MV-4-11 (cell line): ENCODE measurements around the gene TTF1.
A peak's percentile ranks its signal among the peaks of the same experiment; 100 is the strongest.

Source experiments
- DNase-seq: peaks from one replicate; lab custom pipeline; 2025; lab: John Stamatoyannopoulos, UW

Gene TTF1

GRCh38 chr9:132406554-132407122 lies at the start of gene TTF1:
Gene TTF1 (minus strand): TSS chr9:132406840. CDS start chr9:132402821, 4,019 bp downstream.
- DNase-seq: peak; percentile 90

- no peak for DNase-seq
These were observed 49.6 kb upstream of the TTF1 start for GRCh38 chr9:132456241-132456640.

- no peak for DNase-seq
These were observed 44.6 kb upstream of the TTF1 start for GRCh38 chr9:132451276-132451675.

- no peak for DNase-seq
These were observed 41.3 kb upstream of the TTF1 start for GRCh38 chr9:132447902-132448301.

- DNase-seq: no peak
These were observed 40.7 kb upstream of the TTF1 start for GRCh38 chr9:132447346-132447745.

GRCh38 chr9:132446887-132447286 lies 40.2 kb upstream of the TTF1 start:
- DNase-seq: no peak

- no peak for DNase-seq
These were observed 37.4 kb upstream of the TTF1 start for GRCh38 chr9:132443951-132444607.

GRCh38 chr9:132441404-132441803 lies 34.8 kb upstream of the TTF1 start:
- DNase-seq: no peak

- no peak for DNase-seq
These were observed 34.1 kb upstream of the TTF1 start for GRCh38 chr9:132440735-132441134.

- no peak for DNase-seq
These were observed 32.5 kb upstream of the TTF1 start for GRCh38 chr9:132439153-132439552.

- DNase-seq: no peak
These were observed 28.2 kb upstream of the TTF1 start for GRCh38 chr9:132434881-132435280.

GRCh38 chr9:132430998-132431397 lies 24.4 kb upstream of the TTF1 start:
- DNase-seq: no peak

GRCh38 chr9:132426639-132427414 lies 20.2 kb upstream of the TTF1 start:
- no peak for DNase-seq

GRCh38 chr9:132425675-132426062 lies 19.0 kb upstream of the TTF1 start:
- no peak for DNase-seq

GRCh38 chr9:132424857-132425674 lies 18.4 kb upstream of the TTF1 start:
- DNase-seq: no peak

GRCh38 chr9:132423503-132423902 lies 16.9 kb upstream of the TTF1 start:
- DNase-seq: no peak

- DNase-seq: no peak
These were observed 15.9 kb upstream of the TTF1 start for GRCh38 chr9:132422574-132422973.

GRCh38 chr9:132418726-132419363 lies 12.2 kb upstream of the TTF1 start:
- no peak for DNase-seq

- no peak for DNase-seq
These were observed 8.5 kb upstream of the TTF1 start for GRCh38 chr9:132415181-132415580.

- no peak for DNase-seq
These were observed 8.1 kb upstream of the TTF1 start for GRCh38 chr9:132414731-132415130.

GRCh38 chr9:132413926-132414325 lies 7.3 kb upstream of the TTF1 start:
- DNase-seq: no peak

- DNase-seq: peak; percentile 8
These were observed 5.4 kb upstream of the TTF1 start for GRCh38 chr9:132412089-132412488.
